Prostate gland (tissue), 2 donors: ENCODE measurements around the gene C16orf74. TPM values are rescaled to one million over a fixed set of nuclear protein-coding genes. Genes with fewer than 3 reads are reported as not detected.

Source experiments
- DNase-seq: peaks from one replicate; pipeline ENCODE4 v3.0.0-alpha.2; 2019; ENCODE audit warnings: low spot score
- H3K27ac ChIP-seq, 2 donors: fragments of 200-600 bp; sonication (generic); 2 replicates each; pipeline ENCODE4 v1.5.1; 2017 to 2019
- H3K27me3 ChIP-seq: fragments of 200-600 bp; sonication (generic); replicated peaks from 2 replicates; pipeline ENCODE4 v1.5.1; 2019; ENCODE audit not compliant: insufficient read depth
- H3K36me3 ChIP-seq, 2 donors: fragments of 200-600 bp; sonication (generic); 1 replicate in 1 of 2; 2 replicates in 1 of 2; pipeline versions ENCODE4 v1.5.1 to v1.8.1; 2017 to 2019
- H3K4me1 ChIP-seq: fragments of 200-600 bp; sonication (generic); replicated peaks from 2 replicates; pipeline ENCODE4 v1.5.1; 2019
- H3K4me3 ChIP-seq, 2 donors: fragments of 200-600 bp; sonication (generic); 2 replicates each; pipeline ENCODE4 v1.5.1; 2017 to 2019
- H3K9me3 ChIP-seq: fragments of 200-600 bp; sonication (generic); 2 replicates; pipeline ENCODE4 v1.5.1; 2017
- CTCF ChIP-seq, 4 experiments: fragments of 200-600 bp in 2 of 4; fragments of 450-650 bp in 2 of 4; sonication (generic) in 2 of 4; IDR thresholded peaks; 1 replicate in 3 of 4; 2 replicates in 1 of 4; pipeline ENCODE4 v1.5.1; 2016 to 2019; ENCODE audit warnings: antibody characterized with exemption in 4 of 4, mild to moderate bottlenecking in 2 of 4, moderate library complexity in 2 of 4
- POLR2A ChIP-seq: fragments of 450-650 bp; IDR thresholded peaks from one replicate; pipeline ENCODE4 v1.6.1; 2016; ENCODE audit warnings: antibody characterized with exemption, mild to moderate bottlenecking
- POLR2AphosphoS5 ChIP-seq: sonication (generic); formaldehyde crosslinking; IDR thresholded peaks from one replicate; pipeline ENCODE4 v1.6.1; 2017; ENCODE audit warnings: antibody characterized with exemption
- WGBS: methylation state at CpG from one replicate; pipeline ENCODE4 v1.1.5; 2018; 5-methylcytosine and 5-hydroxymethylcytosine counted together
- intact Hi-C: fragments of 100-400 bp; cut with DNase I; formaldehyde crosslinking; loops from one replicate; pipeline ENCODE4 v1.14.2; 2022
- total RNA-seq, 2 donors: library from RNA; depleted of rRNA; stranded (reverse); fragments of >200 nt; gene quantifications; one replicate each; pipeline ENCODE4 v1.1.0, GENCODE V29; 2016

Gene C16orf74
- total RNA-seq, 2 donors from 2014 or later = 17.4 to 19.3 TPM

- no peaks in the 10 kb centered on the region for H3K36me3 ChIP-seq
- H3K4me3 ChIP-seq = no peak overlapping the region
- intact Hi-C loops = no loop called here
- H3K27ac ChIP-seq = no peak overlapping the region
- H3K27me3 ChIP-seq = no peaks in the 10 kb centered on the region
- H3K9me3 ChIP-seq = no peaks in the 10 kb centered on the region
- DNase-seq = no peak
- TF ChIP-seq POLR2AphosphoS5 (no peak), CTCF (IDR thresholded peaks at IDR 0.05) (no peak)
- no peaks in the 10 kb centered on the region for H3K4me1 ChIP-seq
- 91% methylated on average over 6 of the region's 6 CpGs for WGBS
These were observed 38.9 kb upstream of the C16orf74 start for GRCh38 chr16:85789773-85790172.

GRCh38 chr16:85788819-85789218 lies 37.9 kb upstream of the C16orf74 start:
- DNase-seq = no peak
- intact Hi-C loops = no loop called here
- WGBS = 87% methylated on average over 11 of the region's 11 CpGs
- Histone ChIP-seq H3K27ac (no peak overlapping the region), H3K4me1 (no peaks in the 10 kb centered on the region), H3K4me3 (no peak overlapping the region), H3K9me3 (no peaks in the 10 kb centered on the region), H3K27me3 (no peaks in the 10 kb centered on the region), H3K36me3 (no peaks in the 10 kb centered on the region)
- TF ChIP-seq POLR2AphosphoS5 (no peak), POLR2A (no peak), CTCF (IDR thresholded peaks at IDR 0.05) (no peak)

- TF ChIP-seq CTCF (IDR thresholded peaks at IDR 0.05) = no peak
- TF ChIP-seq POLR2AphosphoS5 = no peak
- no peak for TF ChIP-seq POLR2A
- Histone ChIP-seq H3K9me3 (no peaks in the 10 kb centered on the region), H3K4me3 (no peak overlapping the region), H3K4me1 (peaks cover 5% of the 10 kb centered on the region), H3K27ac (no peak overlapping the region), H3K36me3 (no peaks in the 10 kb centered on the region), H3K27me3 (no peaks in the 10 kb centered on the region)
- WGBS = 82% methylated on average over 2 of the region's 2 CpGs
- DNase-seq = no peak
- intact Hi-C loops = no loop called here
These were observed 35.0 kb upstream of the C16orf74 start for GRCh38 chr16:85785927-85786326.

- TF ChIP-seq POLR2AphosphoS5 (no peak), POLR2A (no peak), CTCF (IDR thresholded peaks at IDR 0.05) (no peak)
- no peak for DNase-seq
- intact Hi-C loops = no loop called here
- WGBS = 96% methylated on average over 2 of the region's 2 CpGs
- Histone ChIP-seq H3K27ac (no peak overlapping the region), H3K36me3 (no peaks in the 10 kb centered on the region), H3K4me1 (peaks cover 5% of the 10 kb centered on the region), H3K27me3 (no peaks in the 10 kb centered on the region), H3K9me3 (no peaks in the 10 kb centered on the region), H3K4me3 (no peak overlapping the region)
These were observed 33.9 kb upstream of the C16orf74 start for GRCh38 chr16:85784813-85785212.

- Histone ChIP-seq H3K4me1 (peaks cover 5% of the 10 kb centered on the region), H3K36me3 (no peaks in the 10 kb centered on the region), H3K4me3 (no peak overlapping the region), H3K27ac (no peak overlapping the region), H3K9me3 (no peaks in the 10 kb centered on the region), H3K27me3 (no peaks in the 10 kb centered on the region)
- intact Hi-C loops = no loop called here
- no peak for DNase-seq
- TF ChIP-seq CTCF (IDR thresholded peaks at IDR 0.05) = no peak
- no peak for TF ChIP-seq POLR2AphosphoS5
- TF ChIP-seq POLR2A = no peak
- 89% methylated on average over 8 of the region's 8 CpGs for WGBS
These were observed 32.5 kb upstream of the C16orf74 start for GRCh38 chr16:85783441-85783840.
